Naive thymus-derived CD4-positive, alpha-beta T cell (primary cell): ENCODE data around the gene BRMS1. TPM values are rescaled to one million over a fixed set of nuclear protein-coding genes. Genes with fewer than 3 reads are reported as not detected.

Experiments used
- ATAC-seq: fragments of 150-1000 bp; cut with Tn5 transposase; 2 replicates; pipeline ENCODE4 v1.10.0; 2021; ENCODE audit warnings: mild to moderate bottlenecking, moderate library complexity
- CTCF ChIA-PET: fragments of 350-600 bp; sonication (Branson Sonifier 250); formaldehyde crosslinking; loops from one replicate; lab custom pipeline; 2021; ENCODE audit warnings: antibody characterized with exemption; lab: Charles Lee
- POLR2A ChIA-PET: fragments of 350-600 bp; sonication (Branson Sonifier 250); formaldehyde crosslinking; loops from one replicate; lab custom pipeline; 2021; ENCODE audit warnings: antibody characterized with exemption, inconsistent platforms; lab: Charles Lee
- DNase-seq, 9 donors: peaks; one replicate each; pipeline versions ENCODE4 v3.0.0 to v3.0.0-alpha.2; 2020 to 2022; ENCODE audit warnings: mixed read lengths in 1 of 9
- H3K27ac ChIP-seq: one replicate; pipeline ENCODE4 v1.7.0; 2013; ENCODE audit warnings: mild to moderate bottlenecking, low read depth, low read length, moderate library complexity
- H3K27me3 ChIP-seq, 2 donors: one replicate each; pipeline ENCODE4 v1.7.0; 2013; ENCODE audit warnings: low read length in 2 of 2, mild to moderate bottlenecking in 2 of 2, moderate library complexity in 2 of 2; ENCODE audit not compliant: control insufficient read depth in 2 of 2, insufficient read depth in 2 of 2
- H3K36me3 ChIP-seq, 3 experiments: 1 replicate in 2 of 3; 2 replicates in 1 of 3; pipeline ENCODE4 v1.7.0; 2013; ENCODE audit warnings: low read length in 3 of 3, mild to moderate bottlenecking in 3 of 3, moderate library complexity in 1 of 3; ENCODE audit not compliant: insufficient read depth in 3 of 3, control insufficient read depth in 2 of 3
- H3K4me1 ChIP-seq, 2 donors: one replicate each; pipeline ENCODE4 v1.7.0; 2013; ENCODE audit warnings: low read length in 2 of 2, mild to moderate bottlenecking in 2 of 2, moderate library complexity in 1 of 2; ENCODE audit not compliant: control insufficient read depth in 2 of 2, insufficient read depth in 2 of 2
- H3K4me3 ChIP-seq: 2 replicates; pipeline ENCODE4 v1.7.0; 2013; ENCODE audit warnings: mild to moderate bottlenecking, low read length
- H3K9me3 ChIP-seq, 3 experiments: 1 replicate in 2 of 3; 2 replicates in 1 of 3; pipeline ENCODE4 v1.7.0; 2013; ENCODE audit warnings: low read length in 3 of 3; ENCODE audit not compliant: control insufficient read depth in 2 of 3
- H3K27ac Mint-ChIP-seq, 9 donors: one replicate each; pipeline ENCODE4 v1.8.0; 2020 to 2022; ENCODE audit warnings: mixed read lengths in 9 of 9, mild to moderate bottlenecking in 8 of 9, moderate library complexity in 5 of 9, inconsistent platforms in 2 of 9
- H3K27me3 Mint-ChIP-seq, 5 donors: one replicate each; pipeline ENCODE4 v1.8.0; 2021 to 2022; ENCODE audit warnings: mixed read lengths in 5 of 5, mild to moderate bottlenecking in 1 of 5
- H3K36me3 Mint-ChIP-seq, 5 donors: one replicate each; pipeline ENCODE4 v1.8.0; 2020 to 2022; ENCODE audit warnings: mixed read lengths in 5 of 5, mild to moderate bottlenecking in 3 of 5, inconsistent platforms in 1 of 5
- H3K4me1 Mint-ChIP-seq, 7 donors: one replicate each; pipeline ENCODE4 v1.8.0; 2020 to 2022; ENCODE audit warnings: mixed read lengths in 7 of 7, mild to moderate bottlenecking in 3 of 7, inconsistent platforms in 1 of 7
- H3K4me3 Mint-ChIP-seq, 10 donors: one replicate each; pipeline ENCODE4 v1.8.0; 2020 to 2022; ENCODE audit warnings: mild to moderate bottlenecking in 10 of 10, mixed read lengths in 10 of 10, moderate library complexity in 6 of 10, inconsistent platforms in 2 of 10
- H3K9me3 Mint-ChIP-seq, 11 donors: one replicate each; pipeline ENCODE4 v1.8.0; 2020 to 2022; ENCODE audit warnings: mixed read lengths in 11 of 11, mild to moderate bottlenecking in 4 of 11, inconsistent platforms in 1 of 11, moderate library complexity in 1 of 11
- intact Hi-C, 2 donors: fragments of 100-400 bp; cut with micrococcal nuclease; formaldehyde crosslinking; loops; one replicate each; pipeline ENCODE4 v1.15.1; 2023
- polyA plus RNA-seq, 2 donors: library from polyadenylated mRNA; unstranded; fragments of 300-500 nt; fragmentation: Illumina TruSeq; gene quantifications; one replicate each; pipeline ENCODE4 v1.2.3, GENCODE V29; 2021
- total RNA-seq, 6 experiments: library from RNA in 5 of 6; stranded (reverse) in 5 of 6; gene quantifications; 1 replicate in 5 of 6; 2 replicates in 1 of 6; pipeline ENCODE4 v1.2.3 and lab custom pipeline; 2021 to 2026

BRMS1 gene, protein sequence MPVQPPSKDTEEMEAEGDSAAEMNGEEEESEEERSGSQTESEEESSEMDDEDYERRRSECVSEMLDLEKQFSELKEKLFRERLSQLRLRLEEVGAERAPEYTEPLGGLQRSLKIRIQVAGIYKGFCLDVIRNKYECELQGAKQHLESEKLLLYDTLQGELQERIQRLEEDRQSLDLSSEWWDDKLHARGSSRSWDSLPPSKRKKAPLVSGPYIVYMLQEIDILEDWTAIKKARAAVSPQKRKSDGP
- total RNA-seq, result 10 to 100 TPM; 35.9 to 50.8 (median 48.4) TPM
- polyA plus RNA-seq, result 10 to 100 TPM; 56.7 to 73.5 TPM
- 45.1 reads per million, percentile 69 among the genes with 10 or more reads in this experiment for total RNA-seq (lab: John Stamatoyannopoulos, UW)

DNA sequence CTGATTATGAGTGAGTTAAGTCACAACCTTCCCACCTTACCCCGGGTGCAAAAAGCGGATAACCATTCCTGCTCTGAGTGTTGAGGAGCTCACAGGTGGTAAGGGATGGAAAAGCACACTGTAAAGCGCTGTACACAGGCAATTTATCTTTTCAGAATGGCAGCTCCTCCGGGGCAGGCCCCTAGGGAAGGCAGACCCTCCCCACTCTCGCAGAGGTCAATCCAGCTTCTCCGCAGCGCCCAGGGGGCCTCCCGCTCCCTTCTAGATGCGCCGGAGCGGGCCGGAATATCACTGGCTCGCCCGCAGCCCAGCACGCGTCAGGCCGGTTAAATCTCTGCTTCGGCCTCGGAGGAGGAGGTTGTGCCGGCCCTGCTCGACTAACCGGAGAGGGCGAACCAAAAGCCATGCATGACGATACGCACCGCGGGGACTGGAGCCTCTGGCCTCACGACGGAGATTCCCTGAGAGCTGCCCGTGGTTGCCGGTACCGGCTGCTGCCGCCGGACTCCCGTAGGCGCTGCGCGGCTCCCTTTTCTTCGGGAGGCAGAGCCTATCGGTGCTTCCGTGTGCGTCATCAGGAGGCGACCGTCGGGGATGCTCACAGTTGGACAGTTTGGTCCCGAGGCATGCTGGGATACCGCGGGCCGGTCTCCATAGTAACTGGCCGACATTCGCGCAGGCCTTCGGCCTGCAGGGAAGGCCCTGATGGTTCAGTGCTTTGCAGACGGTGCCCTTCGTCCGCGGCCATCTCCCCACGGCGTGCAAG lies at the start of gene BRMS1:
BRMS1 (minus strand) TSS at position 555 of the 766 bp plus-strand sequence. CDS start 2,870 bp downstream, outside the sequence.
- H3K4me1 ChIP-seq, result peaks cover 30 to 36% of the 10 kb centered on the region in 2 donors
- H3K36me3 ChIP-seq, result peaks cover 5 to 37% (median 10%) of the 10 kb centered on the region in 3 experiments
- H3K9me3 ChIP-seq, result no peaks in the 10 kb centered on the region
- ChIA-PET POLR2A (interaction anchor here (0.5 to 7.8 kb wide), 22 partner anchors 10 to 499 kb away, joined by 3 to 68 read pairs (median 4); partner anchors contain the start of genes CD248, RBM4B, RCE1 and RIN1), CTCF (interaction anchor here (0.5 to 5.7 kb wide), 8 partner anchors 10 to 94 kb away, joined by 3 to 40 read pairs (median 4); partner anchors contain the start of gene MRPL11)
- intact Hi-C loops, result loop anchor here (1.0 to 5.0 kb wide), 11 partner anchors 16 to 1222 kb away; partner anchors contain the start of genes RAB1B (in 2 of the 2), CD248 (in 1 of the 2), FAU (in 1 of the 2) and MRPL49 (in 1 of the 2)
- peak within 1 kb of the TSS; percentile 73 for H3K4me3 ChIP-seq
- Mint-ChIP-seq H3K4me1 (peaks cover 25 to 62% (median 52%) of the 10 kb centered on the region in 7 donors), H3K9me3 (peaks cover 0 to 10% (median 0%) of the 10 kb centered on the region in 11 donors), H3K36me3 (peaks cover 10 to 17% (median 16%) of the 10 kb centered on the region in 5 donors), H3K4me3 (peak within 1 kb of the TSS; percentile 94 to 98 (median 96)), H3K27me3 (peaks cover 0 to 4% (median 0%) of the 10 kb centered on the region in 5 donors), H3K27ac (peak within 1 kb of the TSS; percentile 91 to 98 (median 96))
- DNase-seq (peak; percentile 85 to 98 (median 93)), ATAC-seq (peak; percentile 94)
- no peaks in the 10 kb centered on the region for H3K27me3 ChIP-seq
- H3K27ac ChIP-seq, result peak within 1 kb of the TSS; percentile 92

DNA sequence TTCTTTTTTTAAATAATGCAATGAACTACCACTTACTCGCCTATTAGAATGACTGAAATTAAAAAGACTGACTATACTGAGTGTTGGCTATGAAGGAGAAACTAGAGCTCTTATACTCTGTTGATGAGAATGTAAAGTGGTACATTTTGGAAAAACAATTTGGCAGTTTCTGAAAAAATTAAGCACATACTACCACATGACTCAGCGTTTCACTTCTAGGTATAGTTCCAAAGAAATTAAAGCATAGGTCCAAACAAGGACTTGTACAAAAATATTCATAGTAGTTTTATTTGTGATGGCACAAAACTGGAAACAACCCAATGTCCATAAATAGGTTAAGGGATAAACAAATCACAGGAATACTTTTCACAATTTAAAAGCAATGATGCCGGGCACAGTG lies 49.0 kb upstream of the BRMS1 start:
- ChIA-PET CTCF (no interaction called here), POLR2A (no interaction called here)

DNA sequence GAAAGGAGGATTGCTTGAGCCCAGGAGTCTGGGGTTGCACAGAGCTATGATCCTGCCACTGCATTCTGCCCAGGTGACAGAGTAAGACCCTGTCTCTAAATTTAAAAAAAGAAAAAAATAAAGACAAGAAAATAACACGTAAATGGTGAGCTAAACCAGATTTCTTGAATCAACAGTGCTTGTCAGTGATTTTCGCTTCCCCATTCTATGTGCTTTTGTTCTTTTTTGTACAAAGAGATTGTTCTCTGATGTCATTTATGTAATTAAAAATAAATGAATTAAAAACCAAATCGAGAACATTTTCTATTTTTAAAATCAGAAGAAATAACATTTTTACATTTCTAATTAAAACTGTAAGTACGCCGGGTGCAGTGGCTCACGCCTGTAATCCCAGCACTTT lies 46.4 kb upstream of the BRMS1 start:
- no peak overlapping the region for H3K4me3 Mint-ChIP-seq
- Histone ChIP-seq H3K4me1 (peaks cover 1 to 4% of the 10 kb centered on the region in 2 donors), H3K9me3 (no peaks in the 10 kb centered on the region), H3K4me3 (no peak overlapping the region), H3K36me3 (no peaks in the 10 kb centered on the region), H3K27ac (no peak overlapping the region), H3K27me3 (no peaks in the 10 kb centered on the region)
- CTCF ChIA-PET, result interaction anchor here (3.8 kb wide), 1 partner anchor 80 kb away, joined by 58 read pairs; no protein-coding TSS in a partner anchor
- peaks cover 0 to 8% (median 2%) of the 10 kb centered on the region in 7 donors for H3K4me1 Mint-ChIP-seq
- ATAC-seq (no peak), DNase-seq (no peak)
- H3K9me3 Mint-ChIP-seq, result no peaks in the 10 kb centered on the region
- POLR2A ChIA-PET, result interaction anchor here (1.0 kb wide), 1 partner anchor 79 kb away, joined by 3 read pairs; no protein-coding TSS in a partner anchor
- H3K27ac Mint-ChIP-seq, result no peak overlapping the region
- H3K36me3 Mint-ChIP-seq, result no peaks in the 10 kb centered on the region
- H3K27me3 Mint-ChIP-seq, result peaks cover 0 to 12% (median 7%) of the 10 kb centered on the region in 5 donors
- intact Hi-C loops, result no loop called here

More for the DNA sequence above, 49.0 kb upstream of the BRMS1 start:
- Histone ChIP-seq H3K27ac (no peak overlapping the region), H3K4me3 (no peak overlapping the region), H3K4me1 (no peaks in the 10 kb centered on the region), H3K36me3 (no peaks in the 10 kb centered on the region), H3K9me3 (no peaks in the 10 kb centered on the region), H3K27me3 (no peaks in the 10 kb centered on the region)
- ATAC-seq (no peak), DNase-seq (no peak)
- Mint-ChIP-seq H3K27ac (no peak overlapping the region), H3K4me3 (no peak overlapping the region), H3K4me1 (peaks cover 0 to 3% (median 0%) of the 10 kb centered on the region in 7 donors), H3K36me3 (no peaks in the 10 kb centered on the region), H3K9me3 (no peaks in the 10 kb centered on the region), H3K27me3 (peaks cover 0 to 12% (median 6%) of the 10 kb centered on the region in 5 donors)
- intact Hi-C loops, result no loop called here

DNA sequence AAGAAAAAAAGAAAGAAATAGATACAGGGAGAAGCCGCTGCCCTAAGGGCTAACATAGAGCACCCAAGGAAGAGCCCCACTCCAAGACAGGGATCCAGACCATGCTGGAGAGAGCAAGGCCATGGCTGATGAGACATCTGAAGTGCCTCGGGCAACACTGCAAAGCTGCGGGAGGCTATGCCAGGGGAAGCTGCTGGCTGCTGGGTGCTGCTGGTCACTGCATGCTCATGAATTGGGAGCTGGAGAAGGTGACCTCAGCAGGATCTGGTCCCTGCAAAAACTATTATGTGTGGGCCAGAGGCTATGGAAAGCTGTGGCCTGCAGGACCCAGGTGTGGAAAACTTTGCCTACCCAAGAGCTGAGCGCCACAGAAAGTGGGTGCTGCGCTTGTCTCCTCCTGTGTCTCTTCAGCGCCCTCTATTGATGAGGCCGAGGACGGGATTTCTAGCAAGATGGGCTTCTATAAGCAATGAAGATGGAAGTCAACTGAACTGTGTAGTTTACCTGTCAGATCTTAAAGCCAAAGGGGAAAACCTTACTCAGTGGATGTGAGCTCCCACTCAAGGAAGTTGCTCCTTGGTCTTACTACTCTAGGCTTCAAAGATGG lies 44.0 kb upstream of the BRMS1 start:
- no peaks in the 10 kb centered on the region for H3K9me3 Mint-ChIP-seq

DNA sequence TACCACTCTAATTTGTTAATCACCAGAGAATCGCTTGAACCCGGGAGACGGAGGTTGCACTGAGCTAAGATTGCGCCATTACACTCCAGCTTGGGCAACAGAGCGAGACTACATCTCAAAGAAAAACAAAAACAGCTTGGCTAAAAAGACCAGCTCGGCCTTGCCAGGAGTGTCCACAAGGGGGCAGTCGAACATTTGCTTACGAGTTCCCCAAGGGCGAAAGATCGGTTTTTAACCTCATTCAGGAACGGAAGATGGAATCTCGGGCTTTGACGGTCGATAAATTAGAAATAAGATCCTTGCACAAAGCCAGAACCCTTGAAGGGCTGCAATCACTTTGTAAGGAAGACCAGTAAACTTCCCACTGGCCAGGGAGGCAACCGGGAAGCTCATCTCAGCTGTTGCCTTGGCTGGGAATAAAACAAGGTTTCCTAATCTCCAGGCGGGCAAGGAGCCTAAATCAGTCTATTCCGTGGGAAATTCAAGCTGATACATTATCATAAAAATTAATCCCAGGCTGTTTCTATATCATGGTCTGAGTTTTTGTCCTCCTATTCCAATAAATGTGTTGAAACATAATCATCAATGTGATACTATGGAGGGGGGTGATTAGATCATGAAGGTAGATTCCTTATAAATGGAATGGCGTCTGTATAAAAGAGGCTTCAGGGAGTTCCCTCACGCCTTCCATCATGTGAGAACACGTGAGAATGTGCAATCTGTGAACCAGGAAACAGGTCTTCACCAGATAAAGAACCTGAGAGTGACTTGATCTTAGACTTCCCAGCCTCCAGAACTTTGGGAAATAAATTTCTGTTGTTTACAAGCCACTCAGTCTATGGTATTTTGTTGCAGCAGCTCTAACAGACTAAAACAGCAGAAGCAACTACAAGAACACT lies 41.5 kb upstream of the BRMS1 start:
- H3K4me1 Mint-ChIP-seq, result peaks cover 0 to 12% (median 7%) of the 10 kb centered on the region in 7 donors
- Histone ChIP-seq H3K36me3 (no peaks in the 10 kb centered on the region), H3K4me3 (no peak overlapping the region), H3K9me3 (no peaks in the 10 kb centered on the region), H3K27me3 (no peaks in the 10 kb centered on the region), H3K27ac (no peak overlapping the region), H3K4me1 (peaks cover 4 to 8% of the 10 kb centered on the region in 2 donors)
- H3K4me3 Mint-ChIP-seq, result peak overlapping the region; percentile 5 to 71 (median 40)
- ChIA-PET CTCF (interaction anchor here (0.5 to 3.5 kb wide), 23 partner anchors 9 to 603 kb away, joined by 3 to 53 read pairs (median 4); partner anchors contain the start of genes BRMS1, MRPL11, RIN1 and SLC29A2), POLR2A (interaction anchor here (0.6 to 3.5 kb wide), 8 partner anchors 14 to 1915 kb away, joined by 3 to 32 read pairs (median 4); partner anchors contain the start of genes RIN1 and SLC29A2)
- peaks cover 0 to 15% (median 0%) of the 10 kb centered on the region in 5 donors for H3K27me3 Mint-ChIP-seq
- H3K9me3 Mint-ChIP-seq, result no peaks in the 10 kb centered on the region
- H3K36me3 Mint-ChIP-seq, result no peaks in the 10 kb centered on the region
- ATAC-seq (peak; percentile 83), DNase-seq (peak; percentile 59 to 83 (median 75))
- intact Hi-C loops, result loop anchor here (1.0 to 5.0 kb wide), 5 partner anchors 14 to 59 kb away; partner anchors contain the start of genes B4GAT1 (in 1 of the 2), BRMS1 (in 1 of the 2) and MRPL11 (in 1 of the 2)
- H3K27ac Mint-ChIP-seq, result peak overlapping the region in 4 of 9 donors; percentile 0 to 20 (median 6)

More for the DNA sequence above, 44.0 kb upstream of the BRMS1 start:
- H3K27ac Mint-ChIP-seq, result no peak overlapping the region
- no peaks in the 10 kb centered on the region for H3K36me3 Mint-ChIP-seq
- ChIA-PET CTCF (interaction anchor here (0.5 to 3.8 kb wide), 17 partner anchors 14 to 992 kb away, joined by 3 to 58 read pairs (median 4); partner anchors contain the start of genes BRMS1 and NPAS4), POLR2A (interaction anchor here (1.0 to 1.6 kb wide), 6 partner anchors 17 to 77 kb away, joined by 3 to 13 read pairs (median 5); partner anchors contain the start of genes B4GAT1, CD248, MRPL11 and SLC29A2)
- no peaks in the 10 kb centered on the region for H3K36me3 ChIP-seq
- no peaks in the 10 kb centered on the region for H3K27me3 ChIP-seq
- peaks cover 4 to 8% of the 10 kb centered on the region in 2 donors for H3K4me1 ChIP-seq
- intact Hi-C loops, result loop anchor here (1.0 to 5.0 kb wide), 7 partner anchors 42 to 167 kb away; partner anchors contain the start of genes BRMS1 (in 2 of the 2), B4GAT1 (in 1 of the 2) and MRPL11 (in 1 of the 2)
- H3K4me3 ChIP-seq, result no peak overlapping the region
- ATAC-seq, result peak; percentile 89
- H3K9me3 ChIP-seq, result no peaks in the 10 kb centered on the region
- peaks cover 0 to 12% (median 7%) of the 10 kb centered on the region in 7 donors for H3K4me1 Mint-ChIP-seq
- DNase-seq, result peak; percentile 36 to 84 (median 73)
- no peak overlapping the region for H3K27ac ChIP-seq
- peaks cover 0 to 17% (median 5%) of the 10 kb centered on the region in 5 donors for H3K27me3 Mint-ChIP-seq
- H3K4me3 Mint-ChIP-seq, result no peak overlapping the region
